GM23338 (cell line): ENCODE data around the gene IL15RA. TPM values are rescaled to one million over a fixed set of nuclear protein-coding genes. Genes with fewer than 3 reads are reported as not detected.

Source experiments
- CREB1 ChIP-seq: fragments of 250-450 bp; sonication (Bioruptor Pico); IDR thresholded peaks from 2 replicates; pipeline ENCODE4 v1.5.0; 2020; ENCODE audit warnings: low read depth, mild to moderate bottlenecking, moderate library complexity
- EZH2 ChIP-seq: fragments of 200-600 bp; sonication (generic); IDR thresholded peaks from one replicate; pipeline ENCODE4 v1.8.0; 2017; ENCODE audit warnings: antibody characterized with exemption, mild to moderate bottlenecking, low read depth; ENCODE audit not compliant: unreplicated experiment
- EZH2phosphoT487 ChIP-seq: fragments of 200-600 bp; sonication (generic); IDR thresholded peaks from one replicate; pipeline ENCODE4 v1.8.1; 2018; ENCODE audit warnings: antibody characterized with exemption; ENCODE audit not compliant: unreplicated experiment
- POLR2AphosphoS5 ChIP-seq: IDR thresholded peaks from 2 replicates; pipeline ENCODE4 v1.6.1; 2016; ENCODE audit warnings: antibody characterized with exemption, low read depth
- ZNF114 ChIP-seq: fragments of 250-450 bp; sonication (Bioruptor Pico); IDR thresholded peaks from 2 replicates; pipeline ENCODE4 v1.5.0; 2020; ENCODE audit warnings: mild to moderate bottlenecking, moderate library complexity
- ZNF331 ChIP-seq: fragments of 250-450 bp; sonication (Bioruptor Pico); IDR thresholded peaks from 2 replicates; pipeline ENCODE4 v1.5.0; 2020; ENCODE audit warnings: low read depth, mild to moderate bottlenecking, moderate library complexity
- ZNF462 ChIP-seq: fragments of 250-450 bp; sonication (Bioruptor Pico); IDR thresholded peaks from 2 replicates; pipeline ENCODE4 v1.5.0; 2020; ENCODE audit warnings: mild to moderate bottlenecking, moderate library complexity
- polyA plus RNA-seq: library from polyadenylated mRNA; unstranded; fragments of >200 nt; fragmentation: Nextera tagmentation; extraction: Ambion mirVana; gene quantifications from 2 replicates; pipeline ENCODE4 v1.2.1, GENCODE V29; 2016
- total RNA-seq: library from RNA; depleted of rRNA; stranded (reverse); fragments of >200 nt; shearing (Covaris generic); gene quantifications from 2 replicates; pipeline ENCODE4 v1.2.3, GENCODE V29; 2014
- TF ChIP-seq, protein P1 (sequence below), 2 experiments: fragments of 200-600 bp in 1 of 2; sonication (generic) in 1 of 2; conservative IDR thresholded peaks; 2 replicates each; pipeline versions ENCODE4 v1.5.1 to v1.6.1; 2016 to 2017; ENCODE audit warnings: antibody characterized with exemption in 2 of 2, low read depth in 2 of 2, mild to moderate bottlenecking in 2 of 2, moderate library complexity in 1 of 2

The IL15RA gene
- total and polyA plus RNA-seq, 2 experiments from 2014 or later: 1.6 to 2.2 TPM

DNA sequence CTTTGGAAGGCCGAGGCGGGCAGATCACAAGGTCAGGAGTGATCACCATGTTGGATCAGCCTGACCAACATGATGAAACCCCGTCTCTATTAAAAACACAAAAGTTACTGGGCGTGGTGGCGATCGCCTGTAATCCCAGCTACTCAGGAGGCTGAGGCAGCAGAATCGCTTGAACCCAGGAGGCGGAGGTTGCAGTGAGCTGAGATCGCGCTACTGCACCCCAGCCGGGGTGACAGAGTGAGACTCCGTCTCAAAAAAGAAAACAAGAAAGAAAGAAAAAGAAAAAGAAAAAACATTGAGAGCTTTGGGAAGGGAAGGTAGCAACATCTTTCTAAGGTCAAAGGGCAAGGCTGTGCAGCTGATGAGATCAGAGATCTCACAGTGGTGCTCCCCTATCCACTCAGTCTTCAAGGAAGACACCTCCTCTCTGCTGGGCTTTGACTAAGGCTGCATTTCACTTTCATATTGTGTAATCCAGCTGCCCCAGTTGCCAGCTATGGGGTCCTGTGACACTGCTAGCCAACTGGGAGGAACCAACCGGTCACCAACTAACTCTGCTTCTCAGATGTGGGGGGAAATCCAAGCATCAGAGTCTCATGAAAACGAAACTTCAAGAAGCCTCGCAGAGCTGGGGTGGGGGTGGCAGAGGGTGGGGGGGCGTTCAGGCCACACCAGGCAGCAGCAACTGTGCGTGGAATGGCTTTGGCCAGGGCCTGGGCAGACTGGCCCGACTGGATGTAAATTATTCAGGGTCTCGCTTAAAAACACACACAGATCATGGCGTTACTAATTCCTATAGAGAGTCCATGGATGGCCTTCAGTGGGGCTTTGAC is 1.5 kb downstream of the IL15RA start (continued):
- no peak for TF ChIP-seq ZNF462 (CRISPR knock-in tag)
- TF ChIP-seq ZNF331 (CRISPR knock-in tag): no peak
- TF ChIP-seq EZH2: no peak
- TF ChIP-seq, protein P1, sequence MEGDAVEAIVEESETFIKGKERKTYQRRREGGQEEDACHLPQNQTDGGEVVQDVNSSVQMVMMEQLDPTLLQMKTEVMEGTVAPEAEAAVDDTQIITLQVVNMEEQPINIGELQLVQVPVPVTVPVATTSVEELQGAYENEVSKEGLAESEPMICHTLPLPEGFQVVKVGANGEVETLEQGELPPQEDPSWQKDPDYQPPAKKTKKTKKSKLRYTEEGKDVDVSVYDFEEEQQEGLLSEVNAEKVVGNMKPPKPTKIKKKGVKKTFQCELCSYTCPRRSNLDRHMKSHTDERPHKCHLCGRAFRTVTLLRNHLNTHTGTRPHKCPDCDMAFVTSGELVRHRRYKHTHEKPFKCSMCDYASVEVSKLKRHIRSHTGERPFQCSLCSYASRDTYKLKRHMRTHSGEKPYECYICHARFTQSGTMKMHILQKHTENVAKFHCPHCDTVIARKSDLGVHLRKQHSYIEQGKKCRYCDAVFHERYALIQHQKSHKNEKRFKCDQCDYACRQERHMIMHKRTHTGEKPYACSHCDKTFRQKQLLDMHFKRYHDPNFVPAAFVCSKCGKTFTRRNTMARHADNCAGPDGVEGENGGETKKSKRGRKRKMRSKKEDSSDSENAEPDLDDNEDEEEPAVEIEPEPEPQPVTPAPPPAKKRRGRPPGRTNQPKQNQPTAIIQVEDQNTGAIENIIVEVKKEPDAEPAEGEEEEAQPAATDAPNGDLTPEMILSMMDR (conservative IDR thresholded peaks at IDR 0.05; ENCODE audit: low read depth in 2 of 2): no peak
- no peak for TF ChIP-seq CREB1 (CRISPR knock-in tag)
- TF ChIP-seq ZNF114 (CRISPR knock-in tag): no peak
- no peak for TF ChIP-seq POLR2AphosphoS5
- no peak for TF ChIP-seq EZH2phosphoT487
